ENCODE data around the gene KCNQ1.

DNA sequence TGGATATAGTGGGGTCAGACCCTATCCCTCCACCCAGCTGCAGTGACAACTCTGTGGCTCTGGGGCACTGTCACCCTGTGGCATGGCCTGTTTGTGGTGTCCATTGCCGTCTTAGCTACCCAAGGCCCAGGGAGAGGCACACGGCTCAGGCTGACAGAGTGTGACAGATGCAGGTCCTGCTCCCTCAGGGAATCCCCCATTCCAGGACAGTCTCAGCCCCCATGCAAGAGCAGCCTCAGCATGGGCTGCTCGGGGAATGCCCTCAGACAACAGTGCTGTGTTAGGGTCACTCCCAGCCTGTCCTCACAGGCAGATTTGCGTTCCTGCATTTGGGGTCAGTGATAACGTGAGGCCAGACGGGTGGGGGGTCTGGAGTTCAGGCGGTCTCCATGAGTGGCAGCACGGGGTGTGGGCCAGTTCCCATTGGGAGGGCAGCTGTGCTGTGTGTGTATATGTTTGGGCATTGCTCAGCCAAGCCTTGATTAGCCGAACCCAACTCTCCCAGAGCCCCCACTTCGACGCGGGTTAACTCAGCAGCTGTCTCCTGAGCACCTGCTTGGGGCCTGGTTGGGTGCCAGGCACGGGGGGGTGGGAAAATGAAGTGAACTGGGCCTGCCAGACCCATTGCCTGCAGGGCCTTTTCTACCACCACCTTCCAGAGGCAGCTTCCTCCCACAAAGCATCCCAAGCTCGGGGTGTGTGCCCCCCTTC, 260.2 kb downstream of the KCNQ1 start:
- TF ChIP-seq, protein P1, sequence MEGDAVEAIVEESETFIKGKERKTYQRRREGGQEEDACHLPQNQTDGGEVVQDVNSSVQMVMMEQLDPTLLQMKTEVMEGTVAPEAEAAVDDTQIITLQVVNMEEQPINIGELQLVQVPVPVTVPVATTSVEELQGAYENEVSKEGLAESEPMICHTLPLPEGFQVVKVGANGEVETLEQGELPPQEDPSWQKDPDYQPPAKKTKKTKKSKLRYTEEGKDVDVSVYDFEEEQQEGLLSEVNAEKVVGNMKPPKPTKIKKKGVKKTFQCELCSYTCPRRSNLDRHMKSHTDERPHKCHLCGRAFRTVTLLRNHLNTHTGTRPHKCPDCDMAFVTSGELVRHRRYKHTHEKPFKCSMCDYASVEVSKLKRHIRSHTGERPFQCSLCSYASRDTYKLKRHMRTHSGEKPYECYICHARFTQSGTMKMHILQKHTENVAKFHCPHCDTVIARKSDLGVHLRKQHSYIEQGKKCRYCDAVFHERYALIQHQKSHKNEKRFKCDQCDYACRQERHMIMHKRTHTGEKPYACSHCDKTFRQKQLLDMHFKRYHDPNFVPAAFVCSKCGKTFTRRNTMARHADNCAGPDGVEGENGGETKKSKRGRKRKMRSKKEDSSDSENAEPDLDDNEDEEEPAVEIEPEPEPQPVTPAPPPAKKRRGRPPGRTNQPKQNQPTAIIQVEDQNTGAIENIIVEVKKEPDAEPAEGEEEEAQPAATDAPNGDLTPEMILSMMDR (IDR thresholded peaks at IDR 0.05), result no peak
- TF ChIP-seq EP300 (IDR thresholded peaks at IDR 0.05) (no peak), POLR2A (IDR thresholded peaks at IDR 0.05) (no peak), POLR2AphosphoS5 (IDR thresholded peaks at IDR 0.05) (no peak)

All from upper lobe of left lung (tissue), 4 donors.